Thyroid gland (tissue), 4 donors: ENCODE results near the gene BTBD16. TPM values are rescaled to one million over a fixed set of nuclear protein-coding genes. Genes with fewer than 3 reads are reported as not detected.

Experiments used
- DNase-seq, 2 donors: peaks; one replicate each; pipeline ENCODE4 v3.0.0-alpha.2; 2019
- H3K27ac ChIP-seq, 3 donors: fragments of 200-600 bp; sonication (generic); 1 replicate in 2 of 3; 2 replicates in 1 of 3; pipeline ENCODE4 v1.5.1; 2016 to 2019; ENCODE audit warnings: mild to moderate bottlenecking in 1 of 3, moderate library complexity in 1 of 3
- H3K27me3 ChIP-seq: fragments of 200-600 bp; sonication (generic); one replicate; pipeline ENCODE4 v1.5.1; 2019
- H3K36me3 ChIP-seq, 2 donors: fragments of 200-600 bp; sonication (generic); one replicate each; pipeline ENCODE4 v1.5.1; 2016 to 2019
- H3K4me1 ChIP-seq, 2 donors: fragments of 200-600 bp; sonication (generic); one replicate each; pipeline ENCODE4 v1.5.1; 2017 to 2019
- H3K4me3 ChIP-seq, 3 donors: fragments of 200-600 bp; sonication (generic); replicated peaks in 1 of 3; 1 replicate in 2 of 3; 2 replicates in 1 of 3; pipeline ENCODE4 v1.5.1; 2016; ENCODE audit warnings: mild to moderate bottlenecking in 1 of 3
- H3K9me3 ChIP-seq: fragments of 200-600 bp; sonication (generic); one replicate; pipeline ENCODE4 v1.5.1; 2017
- CTCF ChIP-seq, 6 experiments: fragments of 200-600 bp in 3 of 6; fragments of 450-650 bp in 3 of 6; sonication (generic) in 3 of 6; IDR thresholded peaks; one replicate each; pipeline ENCODE4 v1.5.1; 2016 to 2019; ENCODE audit warnings: antibody characterized with exemption in 6 of 6, mild to moderate bottlenecking in 2 of 6, inconsistent platforms in 1 of 6, moderate library complexity in 1 of 6
- POLR2A ChIP-seq, 2 donors: fragments of 450-650 bp; IDR thresholded peaks; one replicate each; pipeline ENCODE4 v1.6.1; 2017; ENCODE audit warnings: antibody characterized with exemption in 2 of 2, mild to moderate bottlenecking in 2 of 2, moderate library complexity in 1 of 2
- WGBS, 2 donors: methylation state at CpG; one replicate each; pipeline ENCODE4 v1.1.5; 2017; 5-methylcytosine and 5-hydroxymethylcytosine counted together
- intact Hi-C: fragments of 100-400 bp; cut with DNase I; formaldehyde crosslinking; loops from one replicate; pipeline ENCODE4 v1.15.1; 2023
- total RNA-seq, 4 donors: library from RNA; depleted of rRNA; stranded (reverse); fragments of >200 nt; gene quantifications; one replicate each; pipeline ENCODE4 v1.2.3, GENCODE V29; 2016

The BTBD16 gene
- total RNA-seq, 4 donors from 2014 or later: 0.11 TPM; not detected in 3

- Histone ChIP-seq H3K4me3 (no peak overlapping the region), H3K9me3 (no peaks in the 10 kb centered on the region), H3K36me3 (no peaks in the 10 kb centered on the region), H3K27me3 (no peaks in the 10 kb centered on the region), H3K4me1 (peaks cover 3 to 15% of the 10 kb centered on the region in 2 donors), H3K27ac (no peak overlapping the region)
- 83 to 85% methylated on average over 9 of the region's 9 CpGs for WGBS, 2 donors
- TF ChIP-seq POLR2A (IDR thresholded peaks at IDR 0.05) (no peak), CTCF (IDR thresholded peaks at IDR 0.05) (no peak)
- no peak for DNase-seq
- intact Hi-C loops: no loop called here
Observed at GRCh38 chr10:122303271-122304053, 32.4 kb downstream of the BTBD16 start.

- intact Hi-C loops: no loop called here
Observed at GRCh38 chr10:122304054-122304579, 33.0 kb downstream of the BTBD16 start.

GRCh38 chr10:122306282-122306681 lies 35.2 kb downstream of the BTBD16 start:
- H3K4me1 ChIP-seq: peaks cover 0 to 16% of the 10 kb centered on the region in 2 donors
- WGBS, 2 donors: 94 to 96% methylated on average over 5 of the region's 5 CpGs
- no peak for DNase-seq
- TF ChIP-seq CTCF (IDR thresholded peaks at IDR 0.05) (no peak), POLR2A (IDR thresholded peaks at IDR 0.05) (no peak)
- no peak overlapping the region for H3K27ac ChIP-seq
- H3K9me3 ChIP-seq: no peaks in the 10 kb centered on the region
- no peaks in the 10 kb centered on the region for H3K27me3 ChIP-seq
- no peak overlapping the region for H3K4me3 ChIP-seq
- intact Hi-C loops: no loop called here
- no peaks in the 10 kb centered on the region for H3K36me3 ChIP-seq

More at GRCh38 chr10:122304054-122304579, 33.0 kb downstream of the BTBD16 start:
- Histone ChIP-seq H3K9me3 (no peaks in the 10 kb centered on the region), H3K36me3 (no peaks in the 10 kb centered on the region), H3K27me3 (no peaks in the 10 kb centered on the region), H3K4me3 (no peak overlapping the region), H3K27ac (no peak overlapping the region), H3K4me1 (peaks cover under 1 to 21% of the 10 kb centered on the region in 2 donors)
- 92 to 95% methylated on average over 7 of the region's 7 CpGs for WGBS, 2 donors
- DNase-seq: no peak
- TF ChIP-seq POLR2A (IDR thresholded peaks at IDR 0.05) (no peak), CTCF (IDR thresholded peaks at IDR 0.05) (no peak)

GRCh38 chr10:122306744-122307143 lies 35.6 kb downstream of the BTBD16 start:
- TF ChIP-seq CTCF (IDR thresholded peaks at IDR 0.05): no peak
- no peak for TF ChIP-seq POLR2A (IDR thresholded peaks at IDR 0.05)
- Histone ChIP-seq H3K27me3 (no peaks in the 10 kb centered on the region), H3K9me3 (no peaks in the 10 kb centered on the region), H3K4me3 (no peak overlapping the region), H3K27ac (no peak overlapping the region), H3K36me3 (no peaks in the 10 kb centered on the region), H3K4me1 (peaks cover 0 to 16% of the 10 kb centered on the region in 2 donors)
- no peak for DNase-seq
- WGBS, 2 donors: 64 to 93% methylated on average over 3 of the region's 3 CpGs
- intact Hi-C loops: no loop called here
